ENCODE measurements around the gene SLC1A5.

SLC1A5 gene

DNA sequence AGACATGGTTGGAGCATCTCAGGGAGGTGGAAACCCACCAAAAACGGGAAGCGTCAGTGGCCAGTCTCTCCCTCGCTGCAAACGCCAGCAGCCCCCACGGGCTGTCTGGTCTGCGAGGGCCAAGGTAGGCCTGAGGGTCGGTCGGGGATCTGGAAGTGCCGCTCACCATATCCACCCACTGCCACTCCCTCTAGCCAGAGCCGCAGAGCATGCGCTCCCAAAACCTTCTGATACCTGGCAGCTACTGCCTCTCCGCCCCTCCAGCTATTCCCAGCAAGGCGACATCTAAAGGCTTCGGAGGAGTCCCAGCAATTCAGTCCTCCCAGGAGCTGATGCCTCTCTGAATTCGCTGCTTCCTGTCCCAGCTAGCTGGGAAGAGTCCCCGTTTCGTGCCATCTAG is 46.9 kb downstream of the SLC1A5 start:
- no peak for DNase-seq

DNA sequence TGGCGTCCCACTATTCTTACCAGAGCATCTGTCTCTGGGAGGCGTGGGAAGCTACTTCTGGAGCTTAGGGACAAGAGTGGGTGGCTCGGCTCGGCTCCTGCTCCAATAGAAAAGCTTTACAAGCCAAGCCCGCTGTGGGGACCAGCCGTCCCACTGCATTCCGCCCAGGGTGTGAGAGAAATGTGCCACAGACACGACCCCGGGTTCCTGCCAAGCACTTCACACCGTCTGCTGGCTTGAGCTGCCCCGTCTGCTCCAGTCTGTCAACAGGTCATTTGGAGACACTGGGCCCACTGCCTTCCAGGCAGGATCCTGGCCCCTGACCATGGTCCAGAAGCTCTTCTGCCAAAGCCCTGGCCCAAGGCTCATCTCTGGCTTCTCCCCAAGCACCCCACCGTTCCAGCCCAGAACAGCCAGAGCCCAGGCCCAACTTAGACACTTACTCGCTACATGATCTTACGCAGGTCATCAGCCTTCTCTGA is 49.1 kb downstream of the SLC1A5 start:
- no peak for DNase-seq

DNA sequence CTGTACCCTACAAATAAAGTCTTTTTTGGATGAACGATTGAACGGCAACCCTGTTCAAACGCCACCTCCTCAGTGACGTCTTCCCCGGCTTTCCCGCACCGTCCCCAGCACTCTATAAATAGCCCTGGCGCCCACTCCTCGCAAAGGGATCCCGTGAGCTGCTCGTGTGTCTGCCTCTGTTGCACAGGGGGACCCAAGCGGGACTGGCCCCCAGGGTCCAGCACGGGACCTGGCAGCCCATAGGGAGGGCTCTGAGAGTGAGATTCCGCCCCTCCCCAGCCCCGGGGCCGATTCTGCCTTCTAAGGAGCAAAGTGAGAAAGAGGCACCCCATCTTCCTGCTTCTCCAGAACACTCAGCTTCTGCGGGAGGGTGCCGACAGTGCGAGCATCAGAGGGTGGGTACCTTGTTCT is 50.6 kb downstream of the SLC1A5 start:
- no peak for DNase-seq

DNA sequence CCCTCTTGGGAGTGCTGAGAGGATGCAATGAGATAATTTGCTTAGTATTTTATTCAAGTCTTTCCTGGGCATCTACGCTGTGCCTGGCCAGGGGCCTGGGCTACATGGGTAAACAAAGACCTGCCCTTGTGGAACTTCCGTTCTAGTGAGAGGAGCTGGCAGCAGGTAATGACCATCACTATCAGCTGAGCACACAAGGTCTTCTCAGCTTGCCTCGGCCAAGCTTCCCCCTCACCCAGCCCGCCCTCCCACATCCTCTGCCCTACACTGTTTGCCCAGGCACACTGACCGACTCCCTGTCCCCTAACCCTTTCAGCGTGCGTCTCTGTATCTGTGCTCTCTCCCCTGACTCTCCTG is 51.1 kb downstream of the SLC1A5 start:
- DNase-seq, result no peak

DNA sequence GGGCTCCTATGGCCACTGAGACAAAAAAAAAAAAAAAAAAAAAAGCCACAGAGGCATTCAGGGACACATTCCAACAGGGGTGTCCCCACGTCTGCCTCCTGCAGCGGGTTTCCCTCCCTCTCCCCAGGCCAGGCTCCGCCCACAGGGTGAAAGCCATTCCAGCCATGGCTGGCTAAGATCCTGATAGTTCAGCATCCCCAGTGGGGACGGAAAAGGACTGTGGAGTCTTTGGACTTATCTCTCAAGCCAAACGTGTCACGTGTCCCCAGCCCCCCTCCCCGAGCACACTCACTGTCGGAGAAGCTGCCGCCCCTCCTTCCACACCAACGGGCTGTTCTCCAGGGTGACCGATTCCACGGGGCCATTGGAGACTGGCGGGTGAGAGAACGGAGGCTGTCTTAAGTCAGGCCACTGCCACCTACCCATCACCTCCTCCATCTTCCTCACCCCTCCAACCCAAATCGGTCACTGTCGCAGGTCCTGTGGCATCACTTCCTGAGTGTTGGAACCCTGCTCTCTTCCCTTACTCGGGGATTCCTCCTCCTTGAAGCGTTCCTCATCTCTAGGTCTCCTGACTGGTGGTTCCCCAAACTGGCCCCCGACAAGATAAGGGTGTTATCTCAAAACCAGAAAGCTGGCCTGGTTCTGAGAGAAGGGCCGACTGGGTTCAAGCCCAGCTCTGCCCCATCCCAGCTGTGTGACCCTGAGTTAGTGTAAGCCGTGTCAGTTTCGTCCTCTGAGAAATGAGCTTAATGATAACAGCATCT is 51.7 kb downstream of the SLC1A5 start:
- DNase-seq, result no peak

DNA sequence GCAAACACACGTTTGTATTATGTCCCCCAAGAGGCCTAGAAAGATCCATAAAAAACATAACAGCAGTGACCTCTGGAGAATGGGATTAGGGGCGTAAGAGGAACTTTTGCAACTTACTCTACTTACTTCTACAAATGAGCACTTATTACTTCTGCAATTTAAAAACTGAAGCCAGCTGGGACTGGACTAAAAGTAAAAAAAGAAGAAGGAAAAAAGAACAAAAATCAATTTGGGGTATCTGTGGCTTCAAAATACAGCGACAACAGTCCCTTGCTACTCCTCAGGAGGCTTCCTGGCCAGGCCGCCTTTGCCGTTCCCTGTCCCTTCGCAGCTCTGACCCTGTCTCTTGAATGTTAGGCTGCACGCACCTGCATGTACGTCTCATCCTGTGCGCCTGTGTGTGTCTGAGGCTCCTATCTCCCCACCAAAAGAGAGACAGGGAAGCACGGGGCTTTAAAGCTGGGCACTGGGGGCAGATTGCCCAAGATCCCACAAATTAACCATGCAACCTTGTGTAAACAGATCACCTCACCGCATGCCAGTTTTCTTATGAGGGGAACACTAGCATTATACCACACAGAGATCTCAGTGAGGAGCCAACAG is 54.6 kb downstream of the SLC1A5 start:
- no peak for DNase-seq

DNA sequence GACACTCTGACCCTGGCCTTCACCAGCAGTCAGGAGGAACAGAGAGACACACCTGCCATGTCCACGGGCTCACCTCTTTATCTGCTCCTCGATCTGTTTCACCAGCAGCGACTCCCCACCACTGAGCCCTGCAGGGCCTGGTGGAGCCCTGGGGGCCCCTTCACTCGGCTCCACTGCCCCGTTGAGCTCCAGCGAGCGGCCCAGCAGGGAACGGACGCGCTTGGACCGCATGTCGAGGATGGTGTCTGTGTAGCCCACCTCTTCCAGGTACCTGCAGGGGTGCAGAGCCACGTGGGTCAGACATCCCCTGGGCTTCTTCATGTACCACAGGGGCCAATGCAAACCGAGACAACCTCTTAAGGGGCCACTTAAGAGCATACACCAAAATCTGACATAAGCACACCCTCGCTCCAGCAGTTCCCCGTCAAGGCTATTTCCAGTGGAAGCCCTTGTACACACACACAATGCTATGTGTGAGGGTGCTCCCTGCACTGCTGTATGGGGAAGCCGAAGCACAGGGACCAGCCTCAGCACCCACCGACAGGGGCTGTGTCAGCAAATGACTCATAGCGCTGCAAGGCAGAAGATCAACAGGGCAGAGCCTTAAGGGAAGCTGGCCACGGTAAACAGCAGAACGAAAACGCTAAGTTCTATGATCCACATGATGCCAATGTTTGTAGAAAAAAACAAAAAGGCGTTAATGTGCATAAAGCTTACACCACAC is 55.3 kb downstream of the SLC1A5 start:
- DNase-seq, result no peak

DNA sequence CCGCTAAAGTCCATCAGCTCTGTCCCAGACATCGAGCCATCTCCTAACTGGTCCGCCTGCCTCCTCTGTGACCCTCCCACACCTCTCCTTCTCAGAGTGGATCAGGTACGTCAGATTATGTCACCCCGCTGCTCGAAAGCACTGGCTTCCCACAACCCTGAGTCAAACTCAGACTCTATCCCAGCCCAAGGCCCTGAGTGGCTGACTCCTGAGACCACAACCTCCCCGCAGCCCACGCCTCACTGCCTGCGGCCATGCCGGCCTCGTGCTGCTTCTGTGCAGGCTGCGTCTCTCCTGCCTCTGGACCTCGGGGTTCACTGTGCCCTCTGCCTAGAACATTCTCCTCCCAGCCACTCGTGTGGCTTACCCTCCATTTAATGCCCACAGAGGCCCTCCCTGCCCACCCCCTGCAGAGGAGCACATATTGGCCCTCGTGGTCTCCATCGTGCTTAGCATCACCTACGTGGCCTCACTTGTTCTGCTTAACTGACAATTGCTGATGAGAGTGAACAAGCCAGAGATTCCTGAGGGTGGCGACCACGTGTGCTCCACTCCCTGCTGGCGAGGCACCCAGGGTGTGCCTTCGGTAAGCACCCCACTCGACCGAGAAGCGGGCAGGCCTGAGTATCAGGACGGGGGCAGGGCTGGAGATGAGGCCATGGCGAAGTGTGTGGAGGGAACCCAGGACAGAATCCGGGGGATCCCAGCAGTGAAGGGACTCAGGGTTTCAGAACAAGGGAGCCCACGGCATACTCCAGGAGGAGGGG is 56.0 kb downstream of the SLC1A5 start:
- no peak for DNase-seq

DNA sequence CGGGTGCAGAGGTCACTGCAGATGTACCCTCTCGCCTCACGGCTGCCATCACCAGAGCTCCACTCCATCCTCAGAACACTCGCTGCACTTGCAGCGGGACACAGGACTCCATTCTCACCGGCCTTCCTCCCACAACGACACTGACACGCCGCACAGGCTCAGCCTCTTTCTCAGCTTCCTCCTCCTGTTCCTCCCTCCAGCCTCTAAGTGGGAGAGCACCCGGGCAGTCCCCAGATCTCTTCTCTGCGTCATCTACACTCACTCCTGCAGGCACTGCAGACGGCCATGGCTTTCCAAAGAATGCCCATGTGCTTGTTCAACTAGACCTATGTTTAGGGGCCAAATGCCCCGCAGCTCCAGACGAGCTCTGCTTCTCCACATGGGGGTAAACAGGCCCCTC is 56.8 kb downstream of the SLC1A5 start:
- no peak for DNase-seq

DNA sequence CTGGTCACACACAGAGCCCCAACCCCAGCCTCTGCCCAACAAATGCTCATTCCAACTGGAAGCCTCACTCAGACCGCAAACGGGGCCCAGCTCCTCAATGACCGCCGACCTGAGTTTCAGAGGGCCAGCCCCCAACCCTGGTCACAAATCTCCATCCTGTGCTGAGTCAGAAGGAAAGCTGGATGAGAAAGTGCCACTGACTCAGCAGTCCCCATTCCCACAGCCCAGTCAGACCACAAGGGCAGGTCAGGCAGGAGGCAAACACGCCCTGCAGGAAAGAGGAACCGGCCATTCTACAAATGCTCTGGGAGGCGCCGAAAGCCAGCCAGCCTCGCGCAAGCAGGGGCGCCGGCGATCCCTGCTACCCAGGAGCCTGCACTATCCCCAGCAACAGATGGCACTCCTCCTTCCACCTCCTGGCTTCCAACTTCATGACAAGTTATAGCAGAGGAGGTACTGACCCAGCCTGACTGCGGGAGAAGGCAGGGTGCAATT is 57.3 kb downstream of the SLC1A5 start:
- DNase-seq, result no peak

DNA sequence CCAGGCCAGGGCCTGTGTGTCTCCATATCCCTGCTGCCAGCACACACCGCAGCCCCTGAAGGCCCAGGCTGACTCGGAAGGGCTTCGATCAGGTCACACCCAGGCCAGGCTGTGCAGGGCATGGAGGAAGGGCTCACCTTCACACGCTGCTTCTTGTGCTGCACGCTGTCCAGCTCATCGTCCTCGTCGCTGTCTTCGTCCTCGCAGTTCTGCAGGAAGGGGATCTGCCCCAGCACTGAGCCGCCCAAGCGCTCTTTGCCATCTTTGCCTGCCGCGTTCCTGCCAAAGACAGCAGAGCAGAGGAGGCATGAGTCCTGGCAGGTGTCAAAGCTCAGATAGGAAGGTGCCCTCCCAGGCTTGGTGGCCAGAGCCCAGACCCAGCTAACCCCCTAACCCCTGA is 57.8 kb downstream of the SLC1A5 start:
- no peak for DNase-seq

DNA sequence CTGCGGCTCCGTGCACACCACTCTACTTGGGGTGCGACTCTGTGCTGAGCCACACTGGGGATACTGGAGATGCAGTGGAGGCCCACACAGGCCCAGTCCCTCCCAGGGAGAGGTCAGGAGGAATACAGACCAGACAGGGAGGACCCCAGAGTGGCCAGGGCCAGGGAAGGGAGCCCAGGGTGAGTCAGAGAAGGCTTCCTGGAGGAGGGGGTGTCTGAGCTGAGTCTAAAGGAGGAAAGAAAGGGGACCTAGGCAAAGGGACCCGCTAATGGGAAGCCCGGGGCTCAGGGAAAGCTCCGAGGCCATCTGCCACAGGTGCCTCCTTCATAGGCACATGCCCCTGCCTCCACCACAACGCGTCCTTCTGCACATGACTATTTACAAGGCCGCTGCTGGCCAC is 58.2 kb downstream of the SLC1A5 start:
- no peak for DNase-seq

DNA sequence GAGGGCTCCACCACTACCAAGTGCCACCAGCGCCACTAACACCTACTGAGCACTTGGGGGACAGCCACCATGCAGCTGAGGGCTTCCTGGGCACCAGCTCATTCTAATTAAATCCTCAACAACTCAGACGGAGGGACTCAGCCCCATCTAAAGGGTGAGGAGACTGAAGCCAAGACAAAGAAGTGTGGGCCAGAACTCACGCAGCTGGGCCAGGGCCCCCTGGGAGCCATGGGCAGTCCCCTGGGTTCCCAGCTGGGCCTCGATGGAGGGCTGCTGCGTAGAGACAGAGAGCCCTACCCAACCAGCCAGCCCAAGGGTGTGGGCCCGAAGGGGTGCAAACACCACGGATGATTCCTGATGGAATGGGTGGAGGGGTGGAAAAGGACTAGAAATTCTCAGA is 58.7 kb downstream of the SLC1A5 start:
- DNase-seq, result no peak

DNA sequence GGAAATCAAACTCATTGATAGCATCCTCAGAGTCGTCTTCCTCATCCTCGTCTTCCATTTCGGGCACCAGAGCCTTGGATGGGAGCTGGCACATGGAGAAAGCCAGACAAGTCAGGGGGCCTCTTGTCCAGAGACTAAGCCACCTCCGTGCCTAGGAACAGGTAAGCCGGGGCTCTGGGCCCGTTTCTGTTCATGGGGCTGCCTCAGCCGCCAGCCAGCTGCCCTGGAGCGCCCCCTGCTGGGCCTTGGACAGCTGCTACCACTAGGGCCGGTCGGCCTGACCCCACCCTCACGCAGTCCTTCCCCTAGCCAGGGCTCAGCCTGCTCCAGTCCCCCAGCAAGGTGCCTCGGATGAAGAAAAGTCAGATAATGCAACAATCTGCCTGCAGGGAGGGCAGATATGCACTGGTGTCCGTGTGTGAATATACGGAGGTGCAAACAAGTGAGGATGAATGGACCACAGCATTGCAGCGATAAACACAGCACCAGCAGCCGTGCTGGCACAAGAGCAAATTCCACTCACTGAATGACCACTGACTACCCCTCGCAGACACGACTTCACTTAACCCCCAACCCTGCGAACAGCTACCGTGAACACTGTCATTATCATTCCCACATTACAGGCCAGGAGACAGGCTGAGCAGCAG is 59.6 kb downstream of the SLC1A5 start:
- peak; percentile 84 for DNase-seq

DNA sequence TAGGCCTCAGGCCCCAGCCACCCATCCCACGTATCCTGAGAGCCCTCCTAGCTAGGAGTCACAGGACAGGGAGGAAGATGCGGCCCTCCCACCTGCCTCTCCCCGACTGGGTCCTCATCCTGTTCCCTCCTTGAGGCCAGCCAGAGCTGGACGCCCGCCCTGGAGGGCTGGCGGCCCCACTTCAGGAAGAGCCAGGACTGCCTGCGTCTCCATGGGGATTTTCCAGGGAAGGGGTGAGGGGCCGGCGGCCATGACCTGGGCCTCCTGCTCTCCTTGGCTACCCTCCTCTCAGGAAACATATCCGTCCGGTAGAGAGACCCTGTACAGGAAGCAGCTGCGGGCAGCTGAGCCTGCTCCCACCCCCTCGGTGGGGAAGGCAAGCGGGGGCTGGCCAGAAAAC is 60.2 kb downstream of the SLC1A5 start:
- no peak for DNase-seq

DNA sequence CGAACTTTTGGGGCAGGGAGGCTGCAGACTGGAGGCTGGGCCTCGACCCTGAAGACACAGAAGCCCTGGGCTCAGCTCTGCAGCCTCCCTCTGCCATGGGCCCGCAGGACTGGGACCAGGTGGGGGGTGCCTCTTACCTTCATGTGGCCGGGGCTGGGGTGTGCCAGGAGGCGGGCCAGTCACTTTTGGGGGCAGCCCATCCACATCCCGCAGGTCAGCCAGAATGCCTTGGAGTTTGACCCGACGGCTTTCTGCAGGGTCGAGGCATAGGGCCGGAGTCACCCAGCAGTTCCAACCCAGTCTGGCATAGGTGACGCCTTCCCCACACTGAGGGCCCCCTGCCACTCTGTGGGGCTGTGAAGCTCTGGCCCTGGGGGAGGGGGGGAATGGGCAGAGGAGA is 60.6 kb downstream of the SLC1A5 start:
- no peak for DNase-seq

DNA sequence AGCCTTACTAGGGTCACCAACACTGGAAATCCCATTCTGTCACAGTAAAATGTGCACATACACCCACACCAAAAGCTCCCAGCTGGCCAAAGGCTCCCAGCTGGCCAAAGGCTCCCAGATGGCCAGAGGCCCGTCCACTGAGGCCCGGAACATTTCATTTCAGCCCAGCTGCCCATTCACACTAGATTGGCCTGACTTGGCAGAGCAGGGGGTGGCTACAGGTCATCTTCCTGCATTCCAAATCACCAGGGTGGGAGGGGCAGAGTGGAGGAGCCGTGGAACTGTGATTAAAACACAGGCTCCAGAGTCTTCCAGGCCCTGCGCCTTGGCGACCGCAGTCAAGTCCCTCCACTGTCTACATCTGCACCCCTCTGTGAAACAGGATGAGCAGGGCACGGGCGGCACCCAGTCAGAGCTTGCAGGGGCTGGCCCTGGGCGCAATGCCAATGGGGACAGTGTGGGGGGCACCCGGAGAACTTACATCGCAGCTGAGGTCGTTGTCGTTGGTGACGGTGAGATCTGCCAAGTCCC is 61.4 kb downstream of the SLC1A5 start:
- no peak for DNase-seq

DNA sequence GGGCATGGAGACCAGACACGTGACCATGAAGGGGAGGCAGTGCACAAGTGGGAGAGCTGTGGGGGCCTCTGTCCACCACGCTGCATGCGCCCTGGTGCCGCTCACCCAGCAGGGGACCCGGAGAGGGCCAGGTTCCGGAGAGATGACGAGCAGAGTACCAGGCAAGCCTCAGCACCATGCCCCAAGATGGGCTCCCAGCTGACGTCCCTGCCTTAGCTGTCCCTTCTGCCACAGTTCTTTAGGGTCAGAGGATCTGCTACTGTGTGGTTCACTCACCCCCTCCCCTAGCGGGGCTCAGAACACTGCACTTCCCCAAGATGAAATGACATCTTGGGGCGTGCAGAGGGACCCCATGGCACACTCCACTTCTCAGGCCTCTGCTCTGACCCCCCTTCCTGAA is 61.8 kb downstream of the SLC1A5 start:
- no peak for DNase-seq

DNA sequence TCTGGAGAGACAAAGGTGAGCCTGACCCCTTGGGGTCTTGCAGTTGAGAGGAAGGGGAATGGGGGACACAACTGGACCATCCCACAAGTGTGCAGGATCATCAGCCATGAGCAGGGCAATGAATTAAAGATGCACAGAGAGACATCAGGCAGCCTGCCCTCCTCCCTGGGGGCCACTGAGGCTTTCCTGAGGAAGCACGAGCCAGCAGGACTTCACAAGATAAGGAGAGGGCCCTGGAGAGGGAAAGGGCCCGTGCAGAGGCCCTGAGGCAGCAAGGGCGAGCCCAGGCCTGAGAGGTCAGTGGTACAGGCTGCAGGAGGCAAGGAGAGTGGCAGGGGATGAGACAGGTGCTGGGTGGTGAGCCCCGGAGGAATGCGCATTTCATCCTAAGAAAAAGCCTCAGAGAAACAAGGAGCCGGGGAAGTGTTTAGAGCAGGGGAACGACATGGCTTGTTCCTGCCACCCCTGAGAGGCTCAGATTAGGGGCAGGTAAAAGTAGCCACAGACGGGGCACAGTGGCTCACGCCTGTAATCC is 62.5 kb downstream of the SLC1A5 start:
- no peak for DNase-seq

DNA sequence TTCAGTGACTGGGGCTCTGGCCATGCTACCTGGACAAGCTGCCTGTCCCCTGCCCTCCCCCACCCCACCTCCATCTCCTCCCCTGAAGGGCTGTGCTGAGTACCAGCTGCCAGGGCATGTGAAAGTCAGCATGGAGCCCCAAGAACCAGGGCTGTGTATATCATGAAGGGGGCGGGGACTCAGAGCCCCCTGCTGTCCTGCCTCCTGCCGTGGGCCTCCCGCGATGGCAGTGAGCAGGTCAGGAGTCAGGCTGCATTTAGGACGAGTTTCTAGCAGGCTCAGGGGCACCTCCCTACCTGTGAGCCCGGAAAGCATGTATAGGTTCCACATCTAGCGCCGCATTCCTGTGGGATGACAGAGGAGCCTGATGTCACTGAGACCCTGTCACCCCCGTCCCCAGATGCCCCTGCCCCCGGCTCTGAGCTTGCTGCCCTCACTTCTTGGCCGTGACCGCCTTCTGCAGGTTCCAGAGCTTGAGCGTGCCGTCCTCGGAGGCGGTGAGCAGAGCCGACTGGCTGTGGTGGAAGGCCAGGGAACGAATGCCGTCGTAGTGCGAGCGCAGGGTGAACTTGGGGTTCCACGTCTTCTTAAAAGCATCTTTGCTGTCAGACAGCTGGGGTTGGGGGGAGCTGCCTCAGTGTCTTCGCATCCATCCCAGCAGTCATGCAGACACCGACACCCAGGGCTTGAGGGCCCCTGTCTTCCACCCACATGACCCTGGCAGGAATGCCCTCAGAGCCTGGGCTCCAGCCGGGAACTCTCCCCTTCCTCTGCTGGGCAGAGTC is 63.2 kb downstream of the SLC1A5 start:
- no peak for DNase-seq
